ENCODE measurements around the gene LMX1B.

- TF ChIP-seq POLR2A (IDR thresholded peaks at IDR 0.05; ENCODE audit: low read length) (no peak), GATA1 (IDR thresholded peaks at IDR 0.05; ENCODE audit: low read depth, low read length) (no peak)
Observed at GRCh38 chr9:126625329-126626126, 11.8 kb downstream of the LMX1B start.

Data from erythroblast (primary cell).